Testis (tissue), 3 donors: Measurements from ENCODE around the gene FREM1. TPM values are rescaled to one million over a fixed set of nuclear protein-coding genes. Genes with fewer than 3 reads are reported as not detected.

ENCODE experiments used
- DNase-seq: peaks from one replicate; pipeline ENCODE4 v3.0.0-alpha.2; 2019
- H3K27ac ChIP-seq, 2 donors: fragments of 200-600 bp; sonication (generic); one replicate each; pipeline ENCODE4 v1.5.1; 2019
- H3K27me3 ChIP-seq: fragments of 200-600 bp; sonication (generic); one replicate; pipeline ENCODE4 v1.5.1; 2019
- H3K36me3 ChIP-seq: fragments of 200-600 bp; sonication (generic); one replicate; pipeline ENCODE4 v1.5.1; 2017; ENCODE audit warnings: low read depth; ENCODE audit errors: missing control alignments
- H3K4me1 ChIP-seq: fragments of 200-600 bp; sonication (generic); one replicate; pipeline ENCODE4 v1.5.1; 2019
- H3K4me3 ChIP-seq, 2 donors: fragments of 200-600 bp; sonication (generic); one replicate each; pipeline ENCODE4 v1.5.1; 2017 to 2019
- H3K9me3 ChIP-seq: fragments of 200-600 bp; sonication (generic); one replicate; pipeline ENCODE4 v1.5.1; 2017
- POLR2A ChIP-seq: fragments of 450-650 bp; IDR thresholded peaks from one replicate; pipeline ENCODE4 v1.6.1; 2017; ENCODE audit warnings: antibody characterized with exemption, mild to moderate bottlenecking, moderate library complexity
- WGBS, 2 donors: methylation state at CpG; one replicate each; pipeline ENCODE4 v1.1.5; 2018; 5-methylcytosine and 5-hydroxymethylcytosine counted together
- intact Hi-C: fragments of 100-400 bp; cut with DNase I; formaldehyde crosslinking; loops from one replicate; pipeline ENCODE4 v1.15.1; 2023; ENCODE audit warnings: low total_unique reads
- polyA plus RNA-seq: library from polyadenylated mRNA; stranded (reverse); fragments of 350-450 nt; fragmentation: Illumina TruSeq; extraction: RNeasy Lipid Tissue Mini Kit (QIAGEN cat#74804); gene quantifications from one replicate; pipeline ENCODE4 v1.2.3, GENCODE V29; 2014; ENCODE audit warnings: low read depth, low replicate concordance; ENCODE audit not compliant: insufficient read depth
- total RNA-seq, 2 donors: library from RNA; depleted of rRNA; stranded (reverse); fragments of >200 nt; gene quantifications; one replicate each; pipeline ENCODE4 v1.2.3, GENCODE V29; 2016
- TF ChIP-seq, protein P1 (sequence below), 3 experiments: fragments of 450-650 bp in 2 of 3; fragments of 200-600 bp in 1 of 3; sonication (generic) in 1 of 3; IDR thresholded peaks; one replicate each; pipeline ENCODE4 v1.5.1; 2016 to 2019; ENCODE audit warnings: antibody characterized with exemption in 3 of 3, mild to moderate bottlenecking in 2 of 3, moderate library complexity in 1 of 3

Gene FREM1
- total and polyA plus RNA-seq, 3 donors from 2014 or later, result 4.6 to 14.6 (median 5.7) TPM

GRCh38 chr9:14756291-14756690 is 153.9 kb downstream of the FREM1 start:
- Histone ChIP-seq H3K4me1 (no peaks in the 10 kb centered on the region), H3K9me3 (no peaks in the 10 kb centered on the region), H3K36me3 (no peaks in the 10 kb centered on the region), H3K27ac (no peak overlapping the region), H3K4me3 (no peak overlapping the region), H3K27me3 (no peaks in the 10 kb centered on the region)
- 54 to 69% methylated on average over 1 of the region's 1 CpG for WGBS, 2 donors
- TF ChIP-seq, protein P1, sequence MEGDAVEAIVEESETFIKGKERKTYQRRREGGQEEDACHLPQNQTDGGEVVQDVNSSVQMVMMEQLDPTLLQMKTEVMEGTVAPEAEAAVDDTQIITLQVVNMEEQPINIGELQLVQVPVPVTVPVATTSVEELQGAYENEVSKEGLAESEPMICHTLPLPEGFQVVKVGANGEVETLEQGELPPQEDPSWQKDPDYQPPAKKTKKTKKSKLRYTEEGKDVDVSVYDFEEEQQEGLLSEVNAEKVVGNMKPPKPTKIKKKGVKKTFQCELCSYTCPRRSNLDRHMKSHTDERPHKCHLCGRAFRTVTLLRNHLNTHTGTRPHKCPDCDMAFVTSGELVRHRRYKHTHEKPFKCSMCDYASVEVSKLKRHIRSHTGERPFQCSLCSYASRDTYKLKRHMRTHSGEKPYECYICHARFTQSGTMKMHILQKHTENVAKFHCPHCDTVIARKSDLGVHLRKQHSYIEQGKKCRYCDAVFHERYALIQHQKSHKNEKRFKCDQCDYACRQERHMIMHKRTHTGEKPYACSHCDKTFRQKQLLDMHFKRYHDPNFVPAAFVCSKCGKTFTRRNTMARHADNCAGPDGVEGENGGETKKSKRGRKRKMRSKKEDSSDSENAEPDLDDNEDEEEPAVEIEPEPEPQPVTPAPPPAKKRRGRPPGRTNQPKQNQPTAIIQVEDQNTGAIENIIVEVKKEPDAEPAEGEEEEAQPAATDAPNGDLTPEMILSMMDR (IDR thresholded peaks at IDR 0.05), result no peak
- no peak for TF ChIP-seq POLR2A
- no peak for DNase-seq
- intact Hi-C loops, result no loop called here

DNA sequence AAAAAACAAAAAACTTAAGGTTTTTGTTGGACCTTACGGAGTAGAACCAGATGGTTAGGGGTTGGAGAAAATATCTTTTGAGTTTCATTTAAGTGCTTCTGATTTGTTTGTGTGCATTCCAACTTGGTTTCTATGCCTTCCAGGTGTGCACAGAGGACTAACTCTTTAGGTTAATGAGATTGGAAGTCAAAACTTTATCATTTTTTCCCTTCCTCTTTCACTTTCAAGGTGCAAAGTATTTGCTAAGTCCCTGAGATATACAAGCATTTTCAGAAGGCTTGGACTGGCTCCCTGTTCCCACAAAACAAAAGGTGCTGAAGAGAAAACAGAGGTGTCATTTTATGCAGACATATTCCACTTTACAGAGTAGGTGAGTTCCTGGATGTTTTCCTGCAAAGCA is 157.4 kb downstream of the FREM1 start:
- Histone ChIP-seq H3K4me1 (no peaks in the 10 kb centered on the region), H3K36me3 (no peaks in the 10 kb centered on the region), H3K27ac (no peak overlapping the region), H3K9me3 (no peaks in the 10 kb centered on the region), H3K27me3 (no peaks in the 10 kb centered on the region), H3K4me3 (no peak overlapping the region)
- no peak for DNase-seq
- WGBS, 2 donors, result 94 to 98% methylated on average over 1 of the region's 1 CpG
- no peak for TF ChIP-seq POLR2A
- TF ChIP-seq, protein P1 (IDR thresholded peaks at IDR 0.05), result no peak
- intact Hi-C loops, result no loop called here

- intact Hi-C loops, result no loop called here
- H3K4me3 ChIP-seq, result no peak overlapping the region
- H3K27me3 ChIP-seq, result no peaks in the 10 kb centered on the region
- DNase-seq, result peak; percentile 17
- no peaks in the 10 kb centered on the region for H3K36me3 ChIP-seq
- no peaks in the 10 kb centered on the region for H3K9me3 ChIP-seq
- TF ChIP-seq POLR2A, result no peak
- TF ChIP-seq, protein P1 (IDR thresholded peaks at IDR 0.05), result no peak
- no peaks in the 10 kb centered on the region for H3K4me1 ChIP-seq
- 56 to 67% methylated on average over 1 of the region's 1 CpG for WGBS, 2 donors
- no peak overlapping the region for H3K27ac ChIP-seq
These were observed 158.0 kb downstream of the FREM1 start for GRCh38 chr9:14752271-14752670.

DNA sequence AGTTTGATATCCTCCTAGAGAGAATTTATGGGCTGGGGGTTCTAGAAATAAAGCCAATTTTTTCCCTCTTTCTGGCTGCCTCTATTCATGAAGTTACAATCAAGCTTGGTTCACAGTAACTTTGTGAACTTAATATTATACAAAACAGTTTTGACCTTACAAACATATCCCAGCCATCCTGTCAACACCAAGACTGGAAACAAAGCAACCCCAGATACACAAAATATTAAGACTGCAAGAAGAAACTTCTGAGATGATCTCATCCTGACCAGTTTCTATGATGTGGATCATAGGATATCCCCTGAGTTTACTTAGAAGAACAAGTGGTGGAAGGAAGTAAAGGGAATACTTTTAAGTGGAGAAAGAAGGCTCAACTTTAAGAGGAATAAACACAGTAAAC is 159.4 kb downstream of the FREM1 start:
- Histone ChIP-seq H3K27me3 (no peaks in the 10 kb centered on the region), H3K4me3 (no peak overlapping the region), H3K36me3 (no peaks in the 10 kb centered on the region), H3K4me1 (no peaks in the 10 kb centered on the region), H3K9me3 (no peaks in the 10 kb centered on the region), H3K27ac (no peak overlapping the region)
- TF ChIP-seq, protein P1 (IDR thresholded peaks at IDR 0.05), result no peak
- no peak for TF ChIP-seq POLR2A
- intact Hi-C loops, result no loop called here
- no peak for DNase-seq

DNA sequence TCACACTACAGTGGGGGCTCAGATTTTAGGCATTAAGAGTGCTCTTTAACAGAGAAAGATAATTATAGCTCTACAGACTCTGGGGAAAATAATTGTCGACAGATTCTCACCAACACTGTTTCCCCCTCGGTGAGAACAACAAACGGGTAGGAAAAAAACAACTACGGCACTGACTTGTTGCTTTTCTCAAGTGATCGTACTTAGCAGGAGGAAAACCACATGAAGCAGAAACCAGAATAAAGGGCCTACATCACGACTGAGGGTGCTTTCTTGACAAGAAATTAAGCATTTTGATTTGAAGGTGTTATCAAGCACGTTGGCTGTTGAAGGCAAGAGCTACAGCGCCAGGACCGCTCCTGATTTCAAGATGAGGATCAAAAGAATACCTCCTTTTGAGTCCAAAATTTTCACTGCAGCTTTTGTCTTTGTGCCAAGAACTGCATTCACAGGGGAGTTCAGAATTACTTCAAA is 160.5 kb downstream of the FREM1 start:
- H3K9me3 ChIP-seq, result no peaks in the 10 kb centered on the region
- H3K4me3 ChIP-seq, result no peak overlapping the region
- TF ChIP-seq, protein P1 (IDR thresholded peaks at IDR 0.05), result no peak
- TF ChIP-seq POLR2A, result no peak
- H3K27ac ChIP-seq, result no peak overlapping the region
- no peak for DNase-seq
- intact Hi-C loops, result no loop called here
- no peaks in the 10 kb centered on the region for H3K36me3 ChIP-seq
- H3K27me3 ChIP-seq, result no peaks in the 10 kb centered on the region
- H3K4me1 ChIP-seq, result no peaks in the 10 kb centered on the region
- 59 to 81% methylated on average over 9 of the region's 9 CpGs for WGBS, 2 donors
